ACC112 (cell line): ENCODE data around the gene PPP4C.

ENCODE experiments used
- H2AFZ ChIP-seq: fragments of 200-600 bp; sonication (generic); one replicate; pipeline ENCODE4 v1.6.0; 2017; ENCODE audit warnings: antibody characterized with exemption, low read length; ENCODE audit not compliant: unreplicated experiment
- H3K27ac ChIP-seq: fragments of 200-600 bp; sonication (generic); 2 replicates; pipeline ENCODE4 v1.5.1; 2014; ENCODE audit warnings: low read depth, mild to moderate bottlenecking, antibody characterized with exemption, low read length, moderate library complexity
- H3K27me3 ChIP-seq: fragments of 200-600 bp; sonication (generic); 2 replicates; pipeline ENCODE4 v1.6.1; 2014; ENCODE audit warnings: mild to moderate bottlenecking, antibody characterized with exemption, low read length, moderate library complexity, mixed read lengths; ENCODE audit not compliant: insufficient read depth
- H3K36me3 ChIP-seq: fragments of 200-600 bp; sonication (generic); 2 replicates; pipeline ENCODE4 v1.6.1; 2016; ENCODE audit warnings: mild to moderate bottlenecking, antibody characterized with exemption, low read length, moderate library complexity, mixed read lengths; ENCODE audit not compliant: insufficient read depth
- H3K4me1 ChIP-seq: fragments of 200-600 bp; sonication (generic); one replicate; pipeline ENCODE4 v1.6.1; 2016; ENCODE audit warnings: low read length, mixed read lengths; ENCODE audit not compliant: insufficient read depth, unreplicated experiment, control insufficient read depth
- H3K4me3 ChIP-seq: fragments of 200-600 bp; sonication (generic); 2 replicates; pipeline ENCODE4 v1.5.1; 2014; ENCODE audit warnings: mild to moderate bottlenecking, low read depth, low read length
- H3K79me2 ChIP-seq: fragments of 200-600 bp; sonication (generic); one replicate; pipeline ENCODE4 v1.6.0; 2016; ENCODE audit warnings: low read length; ENCODE audit not compliant: control insufficient read depth, unreplicated experiment, insufficient read depth

Gene PPP4C

GRCh38 chr16:30090610-30091331 lies 15.0 kb downstream of the PPP4C start:
- H3K4me3 ChIP-seq: no peak overlapping the region

GRCh38 chr16:30091474-30092372 lies 15.9 kb downstream of the PPP4C start, which contains the start of gene TBX6:
TBX6 (minus strand) TSS chr16:30091924; CDS start chr16:30091193, 731 bp downstream.
- Histone ChIP-seq H3K79me2 (peaks cover 3% of the 10 kb centered on the region), H3K4me3 (peak within 1 kb of the TSS; percentile 73), H3K27ac (no peak within 1 kb of the TSS), H3K27me3 (no peaks in the 10 kb centered on the region), H2AFZ (peak within 1 kb of the TSS; percentile 86), H3K4me1 (peaks cover 25% of the 10 kb centered on the region), H3K36me3 (peaks cover 7% of the 10 kb centered on the region; the same call in 1 of the 2 replicates)

More at GRCh38 chr16:30090610-30091331, 15.0 kb downstream of the PPP4C start:
- Histone ChIP-seq H3K27ac (no peak overlapping the region; the same call in 1 of the 2 replicates), H3K27me3 (no peaks in the 10 kb centered on the region), H3K79me2 (peaks cover 3% of the 10 kb centered on the region), H3K4me1 (peaks cover 25% of the 10 kb centered on the region), H2AFZ (no peak overlapping the region), H3K36me3 (peaks cover 7% of the 10 kb centered on the region; the same call in 1 of the 2 replicates)

- Histone ChIP-seq H3K27ac (no peak overlapping the region), H3K27me3 (no peaks in the 10 kb centered on the region), H3K79me2 (peaks cover 3% of the 10 kb centered on the region), H3K4me1 (peaks cover 25% of the 10 kb centered on the region), H3K36me3 (peaks cover 6% of the 10 kb centered on the region; the same call in 1 of the 2 replicates), H3K4me3 (peak overlapping the region; percentile 73), H2AFZ (peak overlapping the region; percentile 86)
These were observed 16.7 kb downstream of the PPP4C start for GRCh38 chr16:30092373-30093010.

- no peak overlapping the region for H3K27ac ChIP-seq
- H3K4me3 ChIP-seq: no peak overlapping the region; the same call in 1 of the 2 replicates
- no peaks in the 10 kb centered on the region for H3K27me3 ChIP-seq
- peaks cover 10% of the 10 kb centered on the region; the same call in 1 of the 2 replicates for H3K36me3 ChIP-seq
- peaks cover 23% of the 10 kb centered on the region for H3K4me1 ChIP-seq
- H2AFZ ChIP-seq: no peak overlapping the region
- peaks cover 3% of the 10 kb centered on the region for H3K79me2 ChIP-seq
These were observed 18.9 kb downstream of the PPP4C start for GRCh38 chr16:30094541-30095165.

GRCh38 chr16:30095166-30096078 lies 19.6 kb downstream of the PPP4C start:
- Histone ChIP-seq H3K4me3 (peak overlapping the region; percentile 79), H3K27me3 (no peaks in the 10 kb centered on the region), H3K4me1 (peaks cover 15% of the 10 kb centered on the region), H3K79me2 (peaks cover 3% of the 10 kb centered on the region), H3K36me3 (peaks cover 10% of the 10 kb centered on the region; the same call in 1 of the 2 replicates), H2AFZ (no peak overlapping the region), H3K27ac (no peak overlapping the region)

GRCh38 chr16:30096105-30096861 lies 20.5 kb downstream of the PPP4C start, which contains the start of gene YPEL3:
YPEL3 (minus strand) TSS chr16:30096213; CDS start chr16:30095482, 731 bp downstream.
- Histone ChIP-seq H3K4me1 (peaks cover 13% of the 10 kb centered on the region), H3K4me3 (peak within 1 kb of the TSS; percentile 79), H3K36me3 (peaks cover 10% of the 10 kb centered on the region; the same call in 1 of the 2 replicates), H3K79me2 (peaks cover 3% of the 10 kb centered on the region), H3K27me3 (no peaks in the 10 kb centered on the region), H3K27ac (peak within 1 kb of the TSS; percentile 52), H2AFZ (peak within 1 kb of the TSS; percentile 92)

- no peaks in the 10 kb centered on the region for H3K27me3 ChIP-seq
- peaks cover 13% of the 10 kb centered on the region for H3K4me1 ChIP-seq
- peak overlapping the region; percentile 92 for H2AFZ ChIP-seq
- H3K36me3 ChIP-seq: peaks cover 10% of the 10 kb centered on the region; the same call in 1 of the 2 replicates
- H3K4me3 ChIP-seq: peak overlapping the region; percentile 79
- peaks cover 3% of the 10 kb centered on the region for H3K79me2 ChIP-seq
- H3K27ac ChIP-seq: 0 out of 2 replicates have a peak overlapping the region, but pooled peaks have one; percentile 52
These were observed 21.2 kb downstream of the PPP4C start for GRCh38 chr16:30096862-30097563.

GRCh38 chr16:30104090-30104489 lies 28.3 kb downstream of the PPP4C start:
- H3K4me1 ChIP-seq: no peaks in the 10 kb centered on the region
- no peak overlapping the region for H3K4me3 ChIP-seq
- H3K36me3 ChIP-seq: peaks cover 18% of the 10 kb centered on the region; the same call in 1 of the 2 replicates
- H3K27me3 ChIP-seq: no peaks in the 10 kb centered on the region
- no peaks in the 10 kb centered on the region for H3K79me2 ChIP-seq
- H3K27ac ChIP-seq: no peak overlapping the region
- H2AFZ ChIP-seq: no peak overlapping the region
